Superior temporal gyrus (tissue), 1 donor: ENCODE measurements around the gene SRSF5.
A peak's percentile ranks its signal among the peaks of the same experiment; 100 is the strongest.
"Not testable (repeated sequence)": the region's sequence is repeated elsewhere in the genome, so short reads cannot be mapped to it uniquely, and the experiment has no call there.

Source experiments
- DNase-seq: peaks from one replicate; pipeline ENCODE4 v3.0.0-alpha.2; 2016; ENCODE audit errors: extremely low spot score

SRSF5 gene

GRCh38 chr14:69808919-69809808 is 42.2 kb downstream of the SRSF5 start:
- DNase-seq, result no peak

GRCh38 chr14:69811227-69811867 is 44.4 kb downstream of the SRSF5 start:
- no peak for DNase-seq

- DNase-seq, result no peak
Observed at GRCh38 chr14:69811868-69812252, 44.9 kb downstream of the SRSF5 start.

- DNase-seq, result no peak
Observed at GRCh38 chr14:69812711-69813110, 45.8 kb downstream of the SRSF5 start.

- not testable (repeated sequence) for DNase-seq
Observed at GRCh38 chr14:69813346-69813745, 46.4 kb downstream of the SRSF5 start.

- no peak for DNase-seq
Observed at GRCh38 chr14:69814397-69814796, 47.5 kb downstream of the SRSF5 start.

GRCh38 chr14:69815556-69815955 is 48.6 kb downstream of the SRSF5 start:
- DNase-seq, result no peak

- DNase-seq, result no peak
Observed at GRCh38 chr14:69816216-69816615, 49.3 kb downstream of the SRSF5 start.

GRCh38 chr14:69818758-69819191 is 51.8 kb downstream of the SRSF5 start:
- DNase-seq, result peak; percentile 97

- no peak for DNase-seq
Observed at GRCh38 chr14:69819607-69820006, 52.7 kb downstream of the SRSF5 start.

- DNase-seq, result no peak
Observed at GRCh38 chr14:69820991-69821390, 54.0 kb downstream of the SRSF5 start.
